ENCODE data around the gene DMD. TPM values are rescaled to one million over a fixed set of nuclear protein-coding genes. Genes with fewer than 3 reads are reported as not detected.
A peak's percentile ranks its signal among the peaks of the same experiment; 100 is the strongest.
"Not testable (repeated sequence)": the region's sequence is repeated elsewhere in the genome, so short reads cannot be mapped to it uniquely, and the experiment has no call there.

Gene DMD
- polyA plus RNA-seq, 4 donors: 15.1 to 19.3 (median 17.7) TPM

DNA sequence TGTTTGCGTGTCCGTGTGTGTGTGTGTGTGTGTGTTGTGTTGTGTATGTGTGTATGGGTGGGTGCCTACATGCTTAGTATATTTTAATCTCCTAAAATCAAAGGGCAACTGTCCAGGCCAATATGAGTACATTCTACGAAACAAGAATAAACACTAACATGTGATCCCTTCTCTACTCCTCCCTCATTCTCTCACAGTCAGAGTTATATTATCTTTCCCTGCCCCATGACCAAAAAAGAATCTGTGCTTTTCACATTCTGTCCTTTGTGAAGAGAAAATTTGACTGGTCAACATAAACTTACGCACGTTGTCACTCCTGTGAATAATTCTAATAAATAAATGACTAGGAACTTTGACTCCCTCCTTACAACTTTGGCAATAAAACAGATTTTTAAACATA lies 532.9 kb downstream of the DMD start:
- no peak for DNase-seq (ENCODE audit: low read depth in 4 of 4, low spot score in 3 of 4)

DNA sequence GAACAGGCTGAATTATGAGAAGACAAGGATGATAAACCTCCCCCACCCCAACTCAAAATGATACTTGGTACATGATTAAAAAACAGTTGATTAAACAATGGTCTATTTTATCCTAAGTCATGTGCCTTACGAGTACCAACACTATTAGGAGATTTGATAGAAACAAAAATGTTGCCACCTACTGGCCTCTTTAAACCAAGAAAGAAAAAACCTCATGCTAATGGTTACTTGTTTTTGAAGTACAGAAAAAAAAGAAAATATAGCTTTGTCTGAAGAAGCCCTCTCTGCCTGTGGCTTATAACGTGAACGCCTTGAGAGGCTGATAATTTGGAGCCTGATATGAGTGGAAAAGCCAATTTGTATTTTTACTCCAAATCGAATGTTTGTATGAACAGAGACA lies 538.2 kb downstream of the DMD start:
- no peak for DNase-seq (ENCODE audit: low read depth in 4 of 4, low spot score in 3 of 4)

DNA sequence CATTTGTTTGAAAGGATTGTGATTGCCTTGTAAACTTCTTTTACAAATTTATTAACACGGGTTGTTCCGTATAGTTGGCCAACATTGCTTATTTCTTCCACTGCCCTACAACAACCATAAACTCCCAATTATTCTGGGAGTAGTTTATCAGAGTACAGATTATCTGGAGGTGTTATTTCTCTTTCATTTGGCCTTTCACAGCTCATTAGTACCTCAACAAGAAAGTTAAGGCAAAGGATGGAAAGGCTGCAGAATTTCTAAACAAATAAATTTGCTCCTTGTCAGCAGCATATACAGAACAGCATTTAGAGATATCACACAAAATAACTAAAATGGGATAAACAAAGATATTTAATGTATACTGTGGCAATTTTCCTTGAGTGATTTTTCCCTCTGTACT lies 548.8 kb downstream of the DMD start:
- no peak for DNase-seq (ENCODE audit: low read depth in 4 of 4, low spot score in 3 of 4)

DNA sequence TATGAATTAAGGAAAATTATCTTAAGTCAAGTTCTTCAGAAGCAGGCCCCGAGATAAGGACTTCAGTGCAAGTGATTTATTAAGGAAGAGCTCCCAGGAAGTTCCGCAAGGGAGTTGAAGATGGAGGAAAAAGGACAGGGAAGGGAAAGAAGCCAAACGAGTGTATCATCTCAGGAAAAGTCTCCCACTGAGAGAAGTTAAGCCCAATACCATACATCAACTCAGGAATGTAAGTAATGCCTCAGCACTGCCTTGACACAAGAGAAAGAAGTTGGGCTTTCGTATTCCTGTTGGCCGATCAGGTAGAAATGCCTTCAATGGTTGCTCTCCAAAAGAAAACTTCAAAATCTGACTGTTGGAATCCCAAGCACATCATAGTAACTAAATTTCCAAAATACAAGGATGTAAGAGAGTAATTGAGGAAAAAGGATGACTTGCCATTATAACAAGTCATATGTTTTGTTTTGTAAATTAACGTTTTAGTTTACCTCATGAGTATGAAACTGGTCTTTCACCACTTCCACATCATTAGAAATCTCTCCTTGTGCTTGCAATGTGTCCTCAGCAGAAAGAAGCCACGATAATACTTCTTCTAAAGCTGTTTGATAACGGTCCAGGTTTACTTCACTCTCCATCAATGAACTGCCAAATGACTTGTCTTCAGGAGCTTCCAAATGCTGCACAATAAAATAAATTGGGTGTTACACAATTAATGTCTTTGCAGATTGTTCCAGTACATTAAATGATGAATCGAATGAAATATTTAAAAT lies 566.7 kb downstream of the DMD start:
- DNase-seq (ENCODE audit: low read depth in 4 of 4, low spot score in 3 of 4): no peak

DNA sequence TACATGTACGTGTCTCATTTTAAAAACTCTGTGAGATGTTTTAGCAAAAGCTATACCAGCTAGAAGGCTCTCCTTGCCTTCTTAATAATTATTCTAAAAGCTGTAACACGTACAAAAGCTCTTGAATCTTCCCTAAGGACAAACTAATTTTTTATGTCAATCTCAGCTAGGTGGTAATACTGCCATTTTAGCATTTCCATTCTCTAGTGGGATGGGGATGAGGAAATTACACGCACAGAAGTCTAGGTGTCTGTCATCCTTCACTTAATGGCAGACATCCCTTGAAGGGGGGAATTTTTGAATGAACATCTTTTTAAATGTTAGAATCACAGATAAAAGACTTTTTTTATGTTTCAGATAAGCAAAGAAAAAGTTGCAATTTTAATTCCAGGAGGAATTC lies 569.1 kb downstream of the DMD start:
- no peak for DNase-seq (ENCODE audit: low read depth in 4 of 4, low spot score in 3 of 4)

DNA sequence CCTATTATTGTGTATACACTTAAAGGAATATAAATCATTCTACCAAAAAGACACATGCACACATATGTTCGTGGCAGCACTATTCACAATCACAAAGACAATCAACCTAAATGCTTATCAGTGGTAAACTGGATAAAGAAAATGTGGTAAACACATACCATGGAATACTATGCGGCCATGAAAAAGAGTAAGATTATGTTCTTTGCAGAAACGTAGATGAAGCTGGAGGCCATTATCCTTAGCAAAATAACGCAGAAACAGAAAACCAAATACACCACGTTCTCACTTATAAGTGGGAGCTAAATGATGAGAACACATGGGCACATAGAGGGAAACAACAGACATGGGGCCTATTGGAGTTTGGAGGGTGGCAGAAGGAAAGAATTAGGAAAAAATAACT lies 593.2 kb downstream of the DMD start:
- DNase-seq (ENCODE audit: low read depth in 4 of 4, low spot score in 3 of 4): no peak

DNA sequence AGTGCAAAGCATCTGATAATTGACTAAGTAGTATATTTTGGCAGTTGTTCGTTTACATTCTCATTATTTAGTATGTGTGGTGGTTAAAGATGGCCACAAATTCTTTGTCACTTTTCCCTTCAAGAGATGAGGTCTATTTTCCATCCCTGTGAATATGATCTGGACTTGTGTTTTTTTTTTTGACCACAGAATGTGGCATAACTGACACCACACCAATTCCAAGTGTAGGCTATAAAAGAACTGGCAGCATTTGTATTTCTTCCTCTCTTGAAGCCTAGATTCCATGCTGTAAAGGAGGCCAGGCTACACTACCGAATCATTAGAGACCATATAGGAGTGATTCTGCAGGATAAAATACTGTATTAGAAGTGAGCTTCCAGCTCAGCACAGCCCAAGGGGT lies 596.6 kb downstream of the DMD start:
- DNase-seq (ENCODE audit: low read depth in 4 of 4, low spot score in 3 of 4): no peak

DNA sequence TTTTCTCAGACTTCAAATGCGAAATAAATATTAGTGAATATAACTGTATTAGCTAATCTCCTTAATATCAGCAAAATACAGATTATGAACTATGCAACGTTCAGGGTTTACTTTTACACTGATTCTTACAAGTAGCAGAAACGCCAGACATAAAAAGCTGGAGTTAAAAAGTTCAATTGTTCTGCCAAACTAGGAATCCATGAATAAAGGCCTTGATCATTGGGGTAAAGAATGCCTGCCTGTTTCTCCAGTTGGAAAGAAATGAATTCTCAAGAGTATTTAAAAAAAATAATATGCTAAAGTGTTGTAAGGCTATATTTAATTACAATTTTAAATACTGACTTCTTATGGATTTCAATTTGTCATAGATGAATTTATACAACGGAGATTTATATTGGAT lies 612.2 kb downstream of the DMD start:
- no peak for DNase-seq (ENCODE audit: low read depth in 4 of 4, low spot score in 3 of 4)

DNA sequence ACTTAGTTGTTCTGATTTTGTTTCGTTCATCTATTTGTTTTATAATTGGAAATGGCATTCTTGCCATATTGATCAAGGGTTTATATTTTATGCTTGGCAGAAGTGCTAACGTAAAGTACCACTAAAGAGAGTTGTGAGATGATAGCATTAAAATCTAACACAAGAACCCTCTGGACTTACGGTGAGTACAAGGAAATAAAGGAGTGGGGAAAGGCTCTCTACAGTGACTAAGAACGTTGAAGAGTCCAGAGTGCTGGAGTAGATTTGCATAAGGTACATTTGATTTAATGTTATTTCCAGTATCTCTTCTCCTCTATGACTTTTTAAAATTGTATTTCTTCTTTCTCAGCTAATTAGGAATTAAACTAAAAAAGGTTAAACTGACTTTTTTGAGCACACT lies 612.6 kb downstream of the DMD start:
- no peak for DNase-seq (ENCODE audit: low read depth in 4 of 4, low spot score in 3 of 4)

DNA sequence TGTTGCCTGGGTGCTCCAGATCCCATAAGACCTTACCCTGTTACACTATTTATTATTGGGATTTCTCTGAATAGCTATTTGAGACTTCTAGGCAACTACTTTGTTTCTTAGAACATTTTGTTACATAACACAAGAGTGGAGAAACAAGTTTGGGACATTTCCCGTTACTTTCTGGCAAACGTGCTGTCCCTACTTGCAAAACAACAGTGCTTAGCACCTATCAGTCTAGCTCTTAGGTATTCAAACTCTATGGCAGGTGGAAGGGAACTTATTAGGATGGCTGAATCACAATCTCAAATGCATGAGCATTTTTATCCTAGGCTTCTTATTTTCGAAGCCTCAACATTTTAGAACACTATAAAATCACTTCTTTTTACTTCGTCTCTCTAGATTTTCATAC lies 613.6 kb downstream of the DMD start:
- DNase-seq (ENCODE audit: low read depth in 4 of 4, low spot score in 3 of 4): no peak

DNA sequence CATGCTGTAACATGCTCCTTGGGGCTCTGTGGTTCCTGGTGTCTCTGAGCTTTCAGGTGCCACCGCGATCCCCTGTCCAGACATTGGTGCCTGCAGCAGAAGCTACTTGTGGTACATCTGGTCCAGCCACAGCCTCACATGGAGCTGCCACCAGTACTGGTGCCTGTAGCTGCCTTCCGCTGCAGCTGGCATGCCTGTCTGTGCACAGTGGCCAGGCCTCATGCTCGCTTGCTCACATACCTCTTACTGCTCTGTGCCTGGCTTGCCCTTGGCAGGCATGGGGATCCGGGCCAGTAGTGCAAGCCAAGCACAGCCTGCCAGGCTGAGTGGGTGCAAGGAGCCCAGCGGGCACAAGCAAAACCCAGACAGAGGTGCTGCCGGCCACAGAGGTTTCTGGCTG lies 618.6 kb downstream of the DMD start:
- no peak for DNase-seq (ENCODE audit: low read depth in 4 of 4, low spot score in 3 of 4)

DNA sequence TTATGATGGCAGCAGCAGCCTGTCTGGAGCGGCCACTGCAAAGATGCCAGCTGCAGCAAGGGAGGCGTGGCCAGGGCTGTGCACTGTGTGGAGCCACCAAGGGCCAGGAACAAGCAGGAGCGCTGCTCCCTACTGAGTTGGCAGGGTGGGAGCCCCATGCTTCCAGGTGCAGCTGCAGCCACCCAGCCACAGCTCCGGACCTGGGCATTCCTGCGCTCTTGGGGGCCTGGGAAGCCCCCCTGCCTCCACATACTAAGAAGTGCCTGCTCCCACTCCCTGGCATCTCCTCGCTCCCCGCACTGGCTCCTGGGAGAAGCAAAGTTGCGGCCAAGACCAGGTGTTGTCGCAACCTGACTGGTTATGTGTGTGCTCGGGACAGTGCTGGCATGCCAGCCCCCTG lies 619.8 kb downstream of the DMD start:
- no peak for DNase-seq (ENCODE audit: low read depth in 4 of 4, low spot score in 3 of 4)

DNA sequence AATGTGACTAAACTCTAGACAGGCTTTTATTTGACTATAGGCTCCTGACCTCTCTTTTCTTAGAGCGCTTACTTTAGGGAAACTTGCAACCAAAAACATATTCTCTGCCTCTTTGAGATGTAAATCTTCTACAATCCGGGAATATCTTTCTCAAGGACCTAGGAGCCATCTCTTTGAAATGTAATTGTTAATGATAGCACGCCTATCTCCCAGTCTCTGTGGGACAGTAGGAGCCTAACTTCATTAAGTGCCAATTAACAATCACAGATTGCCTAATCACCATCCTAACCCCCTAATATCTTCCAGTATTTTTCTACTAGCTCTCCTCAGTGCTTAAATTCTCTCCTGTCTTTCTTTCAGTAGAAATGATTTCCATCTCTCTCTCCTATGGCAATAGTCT lies 628.6 kb downstream of the DMD start:
- no peak for DNase-seq (ENCODE audit: low read depth in 4 of 4, low spot score in 3 of 4)

DNA sequence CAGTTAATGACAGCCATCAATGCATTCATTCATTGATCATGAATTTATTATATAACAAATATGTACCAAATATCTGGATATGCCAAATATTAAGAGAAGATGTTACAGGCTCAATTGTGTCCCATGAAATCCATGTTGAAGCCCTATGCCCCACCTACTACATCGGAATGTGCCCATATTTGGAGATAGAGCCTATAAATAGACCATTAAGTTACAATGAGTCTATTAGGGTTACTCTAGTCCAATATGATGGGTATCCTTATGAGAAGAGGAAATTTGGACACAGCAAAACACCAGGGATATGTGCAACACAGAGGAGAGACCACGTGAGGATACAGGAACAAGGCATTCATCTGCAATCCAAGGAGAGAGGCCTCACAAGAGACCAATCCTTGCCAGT lies 634.5 kb downstream of the DMD start:
- no peak for DNase-seq (ENCODE audit: low read depth in 4 of 4, low spot score in 3 of 4)

DNA sequence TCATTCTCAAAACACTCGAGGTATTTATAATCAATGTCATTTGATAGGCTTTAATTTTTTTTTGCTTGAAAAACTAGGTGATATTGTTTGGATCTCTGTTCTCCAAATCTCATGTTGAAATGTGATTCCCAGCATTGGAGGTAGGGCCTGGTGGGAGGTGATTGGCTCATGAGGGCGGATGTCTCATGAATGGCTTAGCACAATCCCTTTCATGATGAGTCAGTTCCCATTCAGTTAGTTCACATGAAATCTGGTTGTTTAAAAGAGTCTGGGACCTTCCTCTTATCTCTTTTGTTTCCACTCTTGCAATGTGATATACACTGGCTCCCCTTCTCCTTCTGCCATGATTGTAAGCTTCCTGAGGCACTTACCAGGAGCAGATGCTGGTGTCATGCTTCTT lies 638.7 kb downstream of the DMD start:
- DNase-seq (ENCODE audit: low read depth in 4 of 4, low spot score in 3 of 4): no peak

DNA sequence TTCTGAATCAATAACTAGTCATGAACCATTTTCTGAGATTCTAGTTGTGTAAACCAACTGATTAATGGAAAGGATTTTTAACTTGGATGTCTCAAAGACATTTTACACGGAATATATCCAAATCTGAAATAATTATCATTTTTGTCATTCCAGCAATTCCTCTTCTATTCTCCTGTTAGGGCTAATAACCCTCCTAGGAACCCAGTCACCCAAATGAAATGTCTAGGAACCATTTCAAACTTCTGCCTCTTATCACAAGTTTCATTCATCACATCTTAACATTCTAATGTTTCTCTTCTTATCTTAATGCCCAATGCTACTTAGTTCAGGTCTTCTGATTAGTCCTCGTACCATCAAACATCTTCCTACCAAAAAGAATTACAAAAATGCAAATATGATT lies 639.8 kb downstream of the DMD start:
- DNase-seq (ENCODE audit: low read depth in 4 of 4, low spot score in 3 of 4): no peak

DNA sequence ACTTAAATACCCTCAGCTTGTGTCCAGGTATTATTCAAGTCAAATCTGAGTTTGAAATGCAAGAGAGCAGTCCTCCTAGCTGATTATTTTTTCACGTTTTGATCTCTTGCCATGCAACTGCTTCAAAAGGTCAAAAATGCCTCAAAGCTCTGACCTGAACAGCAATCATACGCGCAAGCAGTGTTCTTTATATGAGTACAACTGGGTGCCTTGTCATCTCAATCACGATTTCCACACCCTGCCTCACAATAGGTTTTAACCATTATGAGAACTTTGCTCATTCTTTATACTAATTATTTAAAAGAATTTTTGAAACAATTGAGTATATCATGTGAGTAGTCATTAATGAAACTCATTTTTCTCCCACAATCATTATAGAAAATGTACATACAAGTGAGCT lies 649.1 kb downstream of the DMD start:
- no peak for DNase-seq (ENCODE audit: low read depth in 4 of 4, low spot score in 3 of 4)

DNA sequence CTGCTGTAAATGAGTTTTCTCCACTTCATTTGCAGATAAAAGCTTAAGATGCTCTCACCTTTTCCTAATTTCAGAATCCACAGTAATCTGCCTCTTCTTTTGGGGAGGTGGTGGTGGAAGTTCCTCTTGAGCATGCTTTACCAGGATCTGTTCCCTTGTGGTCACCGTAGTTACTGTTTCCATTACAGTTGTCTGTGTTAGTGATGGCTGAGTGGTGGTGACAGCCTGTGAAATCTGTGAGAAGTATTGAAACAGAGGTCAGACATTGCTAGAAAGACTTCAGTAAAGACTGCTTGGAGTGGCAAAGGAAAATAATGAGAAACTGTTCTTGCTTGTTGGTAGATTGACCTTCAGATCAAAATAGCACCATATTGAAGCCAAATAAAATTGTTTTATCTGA lies 666.2 kb downstream of the DMD start:
- DNase-seq (ENCODE audit: low read depth in 4 of 4, low spot score in 3 of 4): no peak

DNA sequence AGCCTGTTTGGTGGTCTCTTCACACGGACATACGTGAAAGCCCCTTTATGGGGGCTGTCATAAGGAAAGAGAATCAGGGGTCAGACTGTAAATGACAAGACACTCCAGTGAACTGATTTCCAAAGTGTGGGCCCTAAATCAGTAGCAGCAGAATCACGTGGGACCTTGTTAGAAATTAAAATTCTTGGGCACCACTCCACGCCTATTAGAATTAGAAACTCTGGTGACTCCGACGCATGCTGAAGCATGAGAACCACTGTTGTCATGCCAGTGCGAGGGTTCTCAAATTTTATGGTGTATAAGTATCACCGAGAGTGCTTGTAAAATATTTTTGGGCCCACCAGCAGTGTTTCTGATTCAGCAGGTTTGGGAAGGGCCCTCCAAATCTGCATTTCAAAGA lies 672.8 kb downstream of the DMD start:
- no peak for DNase-seq (ENCODE audit: low read depth in 4 of 4, low spot score in 3 of 4)

DNA sequence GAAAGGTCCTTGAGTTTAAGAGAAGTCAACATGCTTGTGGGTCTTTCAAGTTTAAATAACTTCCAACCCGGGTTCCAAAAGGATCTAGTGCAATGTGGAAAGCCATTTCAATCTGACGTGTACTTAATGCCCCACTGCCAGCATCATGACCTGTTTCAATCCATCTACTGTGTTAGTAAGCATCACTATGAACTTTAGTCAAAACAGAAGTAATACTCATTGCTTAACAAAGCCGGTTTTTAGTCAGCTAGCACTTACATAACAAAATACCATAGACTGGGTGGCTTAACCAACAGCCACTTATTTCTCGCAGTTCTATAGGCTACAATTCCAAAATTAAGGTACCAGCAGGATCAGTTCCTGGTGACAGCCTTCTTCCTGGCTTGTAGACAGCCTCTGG lies 677.5 kb downstream of the DMD start:
- no peak for DNase-seq (ENCODE audit: low read depth in 4 of 4, low spot score in 3 of 4)

DNA sequence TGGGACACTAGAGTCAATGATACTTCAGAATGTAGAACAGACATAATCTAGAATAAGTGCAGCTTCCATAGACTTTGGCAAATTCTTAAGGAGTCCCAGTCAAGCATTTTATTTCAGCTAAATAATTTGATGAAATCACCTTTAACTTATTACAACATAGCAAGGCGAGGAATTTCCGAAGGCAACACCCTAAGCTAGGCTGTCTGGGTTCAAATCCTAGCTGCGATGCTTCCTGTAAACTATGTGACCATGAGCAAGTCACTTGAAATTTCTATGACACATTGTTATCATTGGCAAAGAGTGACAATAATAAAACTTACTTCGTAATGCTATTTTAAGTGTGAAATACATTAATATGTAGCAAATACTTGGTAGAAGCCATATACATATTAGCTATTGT lies 679.1 kb downstream of the DMD start:
- DNase-seq (ENCODE audit: low read depth in 4 of 4, low spot score in 3 of 4): no peak

DNA sequence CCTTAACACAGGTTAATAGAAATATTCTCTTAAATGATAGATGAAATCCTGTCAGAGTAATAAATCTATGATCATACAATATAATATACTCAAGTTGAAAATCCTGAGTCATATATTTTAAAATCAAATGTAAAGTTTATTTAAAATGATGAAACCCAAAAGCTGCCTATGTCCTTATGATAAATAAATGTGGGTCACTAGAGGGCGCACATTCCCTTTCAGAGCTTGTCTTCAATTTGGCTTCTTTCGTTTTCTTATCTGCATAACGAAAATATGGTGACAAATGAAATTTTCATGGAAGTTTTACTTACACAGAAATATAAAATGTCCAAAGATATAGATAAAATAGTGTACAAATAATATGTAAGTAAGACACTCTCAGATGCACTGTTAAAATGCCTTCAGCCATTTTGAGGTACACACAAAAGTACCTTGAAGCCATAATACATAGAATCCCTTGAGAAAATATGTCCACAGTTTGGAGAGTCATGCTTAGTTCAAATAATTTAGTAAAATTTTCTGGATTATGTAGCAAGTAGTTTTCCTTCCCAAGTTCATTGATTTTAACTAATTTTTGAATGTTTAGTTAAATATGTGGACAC lies 680.4 kb downstream of the DMD start:
- peak; percentile 7 to 23 (median 19) for DNase-seq (ENCODE audit: low read depth in 4 of 4, low spot score in 3 of 4)

DNA sequence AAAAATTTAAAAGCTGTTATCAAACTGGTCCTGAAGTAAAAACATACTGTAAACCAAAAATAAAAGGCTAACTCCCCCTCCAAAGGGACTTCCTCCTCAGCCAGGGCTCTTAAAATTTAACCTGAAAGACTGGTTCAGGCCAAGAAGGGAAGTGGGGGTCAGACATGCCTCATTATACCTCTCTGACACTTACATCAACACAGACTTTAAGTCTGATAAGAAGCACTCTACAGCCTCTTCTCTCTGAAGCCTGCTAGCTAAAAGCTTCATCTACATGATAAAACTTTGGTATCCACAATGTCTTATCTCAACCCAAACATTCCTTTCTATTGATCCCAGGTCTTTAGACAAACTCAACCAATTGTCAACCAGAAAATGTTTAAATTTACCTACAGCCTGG lies 682.9 kb downstream of the DMD start:
- DNase-seq (ENCODE audit: low read depth in 4 of 4, low spot score in 3 of 4): not testable (repeated sequence)

All from right renal pelvis (tissue), 4 donors.